ENCODE measurements around the gene KDM5A. TPM values are rescaled to one million over a fixed set of nuclear protein-coding genes. Genes with fewer than 3 reads are reported as not detected.
"Not testable (repeated sequence)": the region's sequence is repeated elsewhere in the genome, so short reads cannot be mapped to it uniquely, and the experiment has no call there.

The KDM5A gene
- total and polyA plus RNA-seq, 2 donors = 12.3 to 69.5 TPM

DNA sequence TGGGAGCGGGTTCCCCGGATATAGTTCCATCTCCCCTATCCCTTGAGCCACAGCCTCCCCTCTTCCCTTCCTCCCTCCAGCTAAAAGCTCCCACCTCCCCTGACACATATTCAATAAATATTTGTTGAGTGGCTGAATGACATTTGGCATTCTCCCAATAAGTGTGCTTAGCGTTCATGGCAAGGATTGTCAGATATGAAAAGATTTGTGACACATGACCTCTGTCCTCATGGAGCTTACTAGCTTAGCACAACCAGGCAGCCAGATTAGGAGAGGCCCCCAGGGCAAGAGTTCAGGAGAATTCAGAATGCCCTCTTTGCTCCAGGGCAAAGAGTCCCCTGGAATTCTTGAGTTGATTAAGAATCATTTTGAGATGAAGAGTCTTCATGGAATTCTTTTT lies 152.7 kb downstream of the KDM5A start:
- no peak overlapping the region for H3K4me3 ChIP-seq (ENCODE audit: low read depth, low read length)
- DNase-seq (ENCODE audit: extremely low spot score) = no peak

GRCh38 chr12:235967-236366 lies 153.2 kb downstream of the KDM5A start:
- WGBS = 91% methylated on average over 4 of the region's 4 CpGs
- not testable (repeated sequence) for H3K36me3 ChIP-seq (ENCODE audit: insufficient read depth); DNase-seq (ENCODE audit: extremely low spot score); H3K27ac ChIP-seq (ENCODE audit: low read depth); H3K4me1 ChIP-seq (ENCODE audit: insufficient read depth); H3K4me3 ChIP-seq (ENCODE audit: low read depth, low read length)

More for the DNA sequence above, 152.7 kb downstream of the KDM5A start:
- H3K27ac ChIP-seq (ENCODE audit: low read depth) = no peak overlapping the region
- 79% methylated on average over 3 of the region's 3 CpGs for WGBS
- H3K36me3 ChIP-seq (ENCODE audit: insufficient read depth) = no peaks in the 10 kb centered on the region
- no peaks in the 10 kb centered on the region for H3K4me1 ChIP-seq (ENCODE audit: insufficient read depth)

DNA sequence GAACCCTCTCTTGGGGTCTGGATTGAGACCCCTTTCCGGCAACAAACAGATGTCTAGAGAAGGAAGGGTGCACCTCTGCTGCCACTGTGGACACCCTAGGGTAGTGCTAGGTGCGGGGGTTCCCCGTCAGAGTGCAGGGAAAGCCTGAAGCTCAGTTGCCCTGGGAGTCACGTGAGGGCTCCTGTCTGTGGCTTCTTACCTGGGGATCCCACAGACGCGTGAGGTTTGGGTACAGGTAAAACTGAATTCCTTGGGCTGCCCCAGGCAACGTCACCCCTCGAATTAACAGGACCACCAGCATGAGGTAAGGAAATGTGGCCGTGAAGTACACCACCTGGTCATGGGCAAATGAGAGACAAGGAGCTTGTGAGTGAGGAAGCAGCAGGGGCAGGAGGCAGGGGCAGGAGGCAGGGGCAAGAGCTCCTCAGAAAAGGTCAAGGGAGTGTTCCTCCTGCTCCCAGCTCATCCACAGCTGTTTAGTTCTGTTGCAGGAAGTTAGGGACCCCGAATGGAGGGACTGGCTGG lies 154.2 kb downstream of the KDM5A start:
- Histone ChIP-seq H3K4me3 (ENCODE audit: low read depth, low read length) (no peak overlapping the region), H3K27ac (ENCODE audit: low read depth) (no peak overlapping the region), H3K36me3 (ENCODE audit: insufficient read depth) (no peaks in the 10 kb centered on the region), H3K4me1 (ENCODE audit: insufficient read depth) (no peaks in the 10 kb centered on the region)
- DNase-seq (ENCODE audit: extremely low spot score) = no peak
- WGBS = 96% methylated on average over 10 of the region's 10 CpGs

DNA sequence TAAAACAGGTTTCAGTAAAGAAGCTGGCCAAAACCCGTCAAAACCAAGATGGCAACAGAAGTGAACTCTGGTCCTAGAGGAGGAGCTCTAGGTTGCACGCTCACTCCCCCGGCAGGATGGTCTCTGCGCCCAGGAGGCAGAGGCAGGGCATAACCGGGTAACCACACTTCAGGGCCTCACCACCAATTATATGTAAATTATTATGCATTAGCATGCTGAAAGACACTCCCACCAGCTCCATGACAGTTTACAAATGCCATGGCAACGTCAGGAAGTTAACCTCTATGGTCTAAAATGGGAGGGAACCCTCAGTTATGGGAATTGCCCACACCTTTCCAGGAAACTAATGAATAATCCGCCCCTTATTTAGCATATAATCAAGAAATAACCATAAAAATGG lies 155.1 kb downstream of the KDM5A start:
- WGBS = 76% methylated on average over 7 of the region's 7 CpGs
- H3K27ac ChIP-seq (ENCODE audit: low read depth) = no peak overlapping the region
- no peak overlapping the region for H3K4me3 ChIP-seq (ENCODE audit: low read depth, low read length)
- H3K36me3 ChIP-seq (ENCODE audit: insufficient read depth) = no peaks in the 10 kb centered on the region
- no peaks in the 10 kb centered on the region for H3K4me1 ChIP-seq (ENCODE audit: insufficient read depth)
- DNase-seq (ENCODE audit: extremely low spot score) = no peak

- no peaks in the 10 kb centered on the region for H3K4me1 ChIP-seq (ENCODE audit: insufficient read depth)
- no peak overlapping the region for H3K27ac ChIP-seq (ENCODE audit: low read depth)
- 67% methylated on average over 3 of the region's 3 CpGs for WGBS
- H3K4me3 ChIP-seq (ENCODE audit: low read depth, low read length) = no peak overlapping the region
- no peak for DNase-seq (ENCODE audit: extremely low spot score)
- no peaks in the 10 kb centered on the region for H3K36me3 ChIP-seq (ENCODE audit: insufficient read depth)
These were observed 155.5 kb downstream of the KDM5A start for GRCh38 chr12:233615-233968.

DNA sequence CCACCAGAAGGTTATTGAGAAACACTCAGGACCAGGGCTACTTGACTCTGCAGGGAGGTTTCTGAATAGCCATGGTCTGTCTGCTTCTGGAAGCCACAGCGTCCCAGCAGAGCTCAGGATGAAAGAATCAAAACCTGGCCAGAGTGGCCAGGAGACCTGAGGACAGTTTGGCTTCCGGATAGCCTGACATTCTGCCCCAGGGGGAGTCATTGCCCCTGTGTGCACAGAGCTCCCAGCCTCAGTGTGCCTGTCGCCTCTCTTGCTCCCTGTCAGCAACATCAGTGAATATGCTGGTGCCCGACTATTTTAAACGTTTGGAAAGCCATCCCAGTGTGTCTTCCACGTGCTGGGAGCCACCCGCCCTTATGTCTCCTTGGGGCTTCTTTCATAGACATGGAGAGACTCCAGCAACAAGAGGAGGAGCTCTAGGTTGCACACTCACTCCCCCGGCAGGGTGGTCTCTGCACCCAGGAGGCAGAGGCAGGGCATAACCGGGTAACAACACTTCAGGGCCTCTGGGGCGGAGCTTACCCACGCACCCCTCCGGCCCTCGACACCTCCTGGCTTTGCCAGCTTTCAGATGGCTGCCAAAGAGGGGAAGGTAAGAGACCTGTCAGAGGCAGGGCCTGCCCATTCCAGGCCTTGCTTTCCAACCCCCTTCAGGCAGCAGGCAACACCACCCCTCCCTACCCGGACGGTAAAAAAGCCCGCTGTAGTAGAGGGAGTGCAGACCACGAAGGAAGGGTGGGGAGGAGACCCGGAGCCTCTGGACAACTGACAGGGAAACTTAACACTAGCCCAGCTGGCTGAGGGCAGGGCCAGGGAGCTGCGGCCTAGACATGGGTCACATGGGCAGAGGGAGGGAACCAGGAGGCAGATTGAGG lies 156.1 kb downstream of the KDM5A start:
- no peak for DNase-seq (ENCODE audit: extremely low spot score)
- Histone ChIP-seq H3K4me3 (ENCODE audit: low read depth, low read length) (no peak overlapping the region), H3K4me1 (ENCODE audit: insufficient read depth) (no peaks in the 10 kb centered on the region), H3K27ac (ENCODE audit: low read depth) (no peak overlapping the region), H3K36me3 (ENCODE audit: insufficient read depth) (no peaks in the 10 kb centered on the region)
- WGBS = 36% methylated on average over 19 of the region's 19 CpGs

DNA sequence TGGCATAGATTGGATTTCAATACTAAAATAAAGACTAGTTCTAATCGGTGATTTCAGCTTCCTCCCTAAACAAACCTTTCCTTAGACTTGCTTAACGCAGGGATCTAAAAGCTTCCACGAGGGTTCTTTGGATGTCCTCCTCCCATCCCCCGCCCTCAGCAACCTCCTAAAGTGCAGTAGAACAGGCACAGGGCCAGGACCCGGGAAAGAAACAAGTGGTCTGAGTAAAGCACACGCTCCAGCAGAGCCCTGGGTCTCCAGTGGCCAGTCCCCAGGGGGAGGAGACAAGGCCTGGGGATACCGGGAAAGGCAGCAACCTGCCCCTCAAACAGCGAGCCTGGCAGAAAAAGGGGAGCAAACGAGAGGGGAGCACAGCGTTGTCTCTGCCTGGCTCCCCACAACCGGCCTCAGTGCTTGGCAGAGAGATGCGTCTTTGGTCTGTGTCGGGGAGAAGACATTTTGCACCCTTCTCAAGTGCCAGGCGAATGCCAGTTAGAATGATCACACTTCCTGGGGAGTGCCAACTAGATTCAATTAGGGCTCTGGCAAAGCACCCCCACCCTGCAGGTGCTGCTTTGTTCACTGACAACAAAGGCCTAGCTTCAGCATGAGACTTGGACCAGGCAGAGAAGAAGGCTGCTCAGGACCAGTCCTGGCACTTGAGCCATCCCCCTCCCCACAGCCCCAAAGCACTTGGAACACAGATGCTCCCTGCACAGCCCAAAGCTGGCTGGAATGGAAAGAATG lies 158.0 kb downstream of the KDM5A start:
- WGBS = 56% methylated on average over 14 of the region's 14 CpGs
- Histone ChIP-seq H3K27ac (ENCODE audit: low read depth) (no peak overlapping the region), H3K4me1 (ENCODE audit: insufficient read depth) (no peaks in the 10 kb centered on the region), H3K4me3 (ENCODE audit: low read depth, low read length) (no peak overlapping the region), H3K36me3 (ENCODE audit: insufficient read depth) (no peaks in the 10 kb centered on the region)
- DNase-seq (ENCODE audit: extremely low spot score) = no peak

Other genes starting within 250 kb of the KDM5A start
- 0.21 TPM for gene SLC6A12, start 175.2 kb downstream of the KDM5A start, total RNA-seq
- 1.5 TPM for gene SLC6A12, start 175.2 kb downstream of the KDM5A start, polyA plus RNA-seq
- 0.53 TPM for gene SLC6A13, start 126.5 kb downstream of the KDM5A start, total RNA-seq
- 0.06 TPM for gene SLC6A13, start 126.5 kb downstream of the KDM5A start, polyA plus RNA-seq
- gene CCDC77, start 12.3 kb upstream of the KDM5A start, total RNA-seq = 10.0 TPM
- gene CCDC77, start 12.3 kb upstream of the KDM5A start, polyA plus RNA-seq = 6.4 TPM
- gene B4GALNT3, start 70.6 kb upstream of the KDM5A start, total RNA-seq = 1.4 TPM
- 1.3 TPM for gene B4GALNT3, start 70.6 kb upstream of the KDM5A start, polyA plus RNA-seq

Data from urinary bladder (tissue), 4 donors.